GM23248 (cell line): ENCODE data around the gene SLC22A5. TPM values are rescaled to one million over a fixed set of nuclear protein-coding genes. Genes with fewer than 3 reads are reported as not detected.
"Not testable (repeated sequence)": the region's sequence is repeated elsewhere in the genome, so short reads cannot be mapped to it uniquely, and the experiment has no call there.

Experiments
- DNase-seq: peaks from one replicate; pipeline ENCODE4 v3.0.0-alpha.2; 2015
- H2AFZ ChIP-seq: fragments of 200-600 bp; sonication (generic); 2 replicates; pipeline ENCODE4 v1.6.1; 2016; ENCODE audit warnings: antibody characterized with exemption
- H3F3A ChIP-seq: fragments of 200-600 bp; sonication (generic); 2 replicates; pipeline ENCODE4 v1.6.1; 2016; ENCODE audit warnings: mild to moderate bottlenecking, antibody characterized with exemption, mixed run types; ENCODE audit not compliant: insufficient read depth
- H3K27ac ChIP-seq: fragments of 200-600 bp; sonication (generic); 2 replicates; pipeline ENCODE4 v1.5.1; 2016; ENCODE audit warnings: mild to moderate bottlenecking
- H3K27me3 ChIP-seq: fragments of 200-600 bp; sonication (generic); replicated peaks from 2 replicates; pipeline ENCODE4 v1.6.1; 2016; ENCODE audit warnings: mild to moderate bottlenecking; ENCODE audit not compliant: insufficient read depth
- H3K36me3 ChIP-seq: fragments of 200-600 bp; sonication (generic); 2 replicates; pipeline ENCODE4 v1.6.1; 2016; ENCODE audit warnings: low read depth, mild to moderate bottlenecking
- H3K4me1 ChIP-seq: fragments of 200-600 bp; sonication (generic); 2 replicates; pipeline ENCODE4 v1.6.1; 2016; ENCODE audit warnings: mild to moderate bottlenecking; ENCODE audit not compliant: insufficient read depth
- H3K4me2 ChIP-seq: fragments of 200-600 bp; sonication (generic); one replicate; pipeline ENCODE4 v1.6.1; 2016; ENCODE audit warnings: mild to moderate bottlenecking; ENCODE audit not compliant: unreplicated experiment
- H3K4me3 ChIP-seq: fragments of 200-600 bp; sonication (generic); 2 replicates; pipeline ENCODE4 v1.5.1; 2016; ENCODE audit warnings: mild to moderate bottlenecking
- H3K79me2 ChIP-seq: fragments of 200-600 bp; sonication (generic); 2 replicates; pipeline ENCODE4 v1.6.1; 2016; ENCODE audit warnings: mild to moderate bottlenecking; ENCODE audit not compliant: insufficient read depth
- H3K9ac ChIP-seq: fragments of 200-600 bp; sonication (generic); 2 replicates; pipeline ENCODE4 v1.6.1; 2016; ENCODE audit warnings: mild to moderate bottlenecking
- H3K9me2 ChIP-seq: fragments of 200-600 bp; sonication (generic); 2 replicates; pipeline ENCODE4 v1.6.1; 2016; ENCODE audit warnings: mixed run types, mild to moderate bottlenecking, moderate library complexity; ENCODE audit not compliant: insufficient read depth
- H3K9me3 ChIP-seq: fragments of 200-600 bp; sonication (generic); one replicate; pipeline ENCODE4 v1.6.1; 2017; ENCODE audit warnings: low read depth
- H4K20me1 ChIP-seq: fragments of 200-600 bp; sonication (generic); 2 replicates; pipeline ENCODE4 v1.6.0; 2016; ENCODE audit not compliant: insufficient read depth
- EZH2 ChIP-seq: fragments of 200-600 bp; sonication (generic); IDR thresholded peaks from 2 replicates; pipeline ENCODE4 v1.6.1; 2018; ENCODE audit warnings: antibody characterized with exemption, mild to moderate bottlenecking; ENCODE audit not compliant: insufficient read depth, poor library complexity, severe bottlenecking
- EZH2phosphoT487 ChIP-seq: fragments of 200-600 bp; sonication (generic); IDR thresholded peaks from 2 replicates; pipeline ENCODE4 v1.6.1; 2018; ENCODE audit warnings: antibody characterized with exemption, moderate library complexity, mild to moderate bottlenecking, low read depth; ENCODE audit not compliant: insufficient read depth
- WGBS, 2 experiments: methylation state at CpG; one replicate each; pipeline ENCODE4 v1.1.6; 2015 to 2017; ENCODE audit warnings: low lambda C conversion rate in 2 of 2, low coverage in 1 of 2; ENCODE audit errors: missing lambda C conversion rate in 2 of 2; 5-methylcytosine and 5-hydroxymethylcytosine counted together
- in situ Hi-C: fragments of 300-500 bp; cut with MboI; formaldehyde crosslinking; loops from 2 replicates; pipeline ENCODE4 v1.15.0; 2020
- polyA plus RNA-seq: library from polyadenylated mRNA; unstranded; fragments of >200 nt; fragmentation: Nextera tagmentation; extraction: Ambion mirVana; gene quantifications from 2 replicates; pipeline ENCODE4 v1.2.1, GENCODE V29; 2016
- total RNA-seq: library from RNA; depleted of rRNA; stranded (reverse); fragments of >200 nt; shearing (Covaris generic); gene quantifications from 2 replicates; pipeline ENCODE4 v1.2.3, GENCODE V29; 2014

The SLC22A5 gene
- total and polyA plus RNA-seq, 2 experiments from 2014 or later: 1.7 to 3.0 TPM

DNA sequence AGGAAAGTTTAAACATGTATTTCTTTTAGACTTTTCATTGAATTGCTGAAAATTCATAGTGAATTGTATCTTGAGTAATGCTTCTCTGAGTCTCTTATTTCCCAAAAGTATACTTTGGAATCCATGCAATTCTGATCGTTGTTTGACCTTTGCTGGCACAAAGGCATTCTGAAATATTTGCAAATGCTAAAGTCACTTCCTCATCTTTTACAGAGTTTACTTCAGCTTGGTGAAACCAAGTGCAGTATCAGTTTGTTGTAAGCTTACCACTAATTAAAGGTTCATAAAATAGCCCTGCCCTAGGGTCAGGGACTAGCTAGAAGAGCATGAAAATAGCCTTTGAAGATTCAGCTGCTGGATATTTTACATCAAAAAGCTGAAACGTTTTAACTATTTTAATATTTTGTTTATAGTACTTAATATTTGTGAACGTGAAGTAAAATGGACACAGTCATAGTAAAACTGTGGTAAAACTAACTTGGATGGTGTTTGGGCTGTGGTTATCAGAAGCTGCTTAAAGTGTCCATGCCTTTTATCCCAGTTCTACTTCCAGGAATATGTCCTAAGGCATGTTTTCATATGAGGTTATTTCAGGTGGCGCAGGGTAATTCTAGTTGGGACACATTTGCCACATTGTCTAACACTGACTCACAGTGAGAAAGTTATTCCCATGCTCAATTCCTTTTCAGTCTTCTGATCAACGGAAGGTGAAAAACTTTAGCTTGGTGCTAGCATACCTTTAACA, 45.3 kb downstream of the SLC22A5 start:
- Histone ChIP-seq H3K27me3 (no peaks in the 10 kb centered on the region), H3K4me3 (peak overlapping the region; percentile 4; the same call in 1 of the 2 replicates), H3F3A (peaks cover 26% of the 10 kb centered on the region; the same call in 1 of the 2 replicates), H3K4me2 (peak overlapping the region; percentile 53), H2AFZ (no peak overlapping the region), H3K9me3 (no peaks in the 10 kb centered on the region), H3K79me2 (peaks cover 45% of the 10 kb centered on the region), H3K36me3 (no peaks in the 10 kb centered on the region), H3K27ac (peak overlapping the region; percentile 39), H3K9me2 (no peaks in the 10 kb centered on the region), H4K20me1 (no peaks in the 10 kb centered on the region), H3K9ac (peak overlapping the region; percentile 23; the same call in 1 of the 2 replicates), H3K4me1 (peaks cover 34% of the 10 kb centered on the region)
- WGBS, 2 experiments: 52% methylated on average over 5 of the region's 5 CpGs
- in situ Hi-C loops: no loop called here
- TF ChIP-seq EZH2phosphoT487: no peak
- no peak for TF ChIP-seq EZH2
- peak; percentile 56 for DNase-seq

DNA sequence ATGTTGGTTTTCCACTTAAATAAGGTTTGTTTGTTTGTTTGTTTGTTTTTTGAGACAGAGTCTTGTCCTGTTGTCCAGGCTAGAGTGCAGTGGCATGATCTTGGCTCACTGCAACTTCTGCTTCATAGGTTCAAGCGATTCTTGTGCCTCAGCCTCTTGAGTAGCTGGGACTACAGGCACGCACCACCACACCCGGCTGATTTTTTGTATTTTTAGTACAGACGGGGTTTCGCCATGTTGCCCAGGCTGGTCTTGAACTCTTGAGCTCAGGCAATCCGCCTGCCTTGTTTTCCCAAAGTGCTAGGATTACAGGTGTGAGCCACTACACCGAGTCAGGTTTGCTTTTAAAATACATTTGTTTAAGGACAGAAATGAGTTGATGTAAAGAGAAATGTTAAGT, 46.0 kb downstream of the SLC22A5 start:
- Histone ChIP-seq H3F3A (peaks cover 26% of the 10 kb centered on the region; the same call in 1 of the 2 replicates), H3K4me1 (peaks cover 31% of the 10 kb centered on the region), H3K79me2 (peaks cover 41% of the 10 kb centered on the region)
- in situ Hi-C loops, H3K9me3 ChIP-seq, DNase-seq, H3K4me2 ChIP-seq, H3K4me3 ChIP-seq, H3K27ac ChIP-seq, H2AFZ ChIP-seq, H3K9ac ChIP-seq, H4K20me1 ChIP-seq, H3K27me3 ChIP-seq, H3K9me2 ChIP-seq, H3K36me3 ChIP-seq: not testable (repeated sequence)
- WGBS, 2 experiments: 89 to 92% methylated on average over 7 of the region's 7 CpGs

DNA sequence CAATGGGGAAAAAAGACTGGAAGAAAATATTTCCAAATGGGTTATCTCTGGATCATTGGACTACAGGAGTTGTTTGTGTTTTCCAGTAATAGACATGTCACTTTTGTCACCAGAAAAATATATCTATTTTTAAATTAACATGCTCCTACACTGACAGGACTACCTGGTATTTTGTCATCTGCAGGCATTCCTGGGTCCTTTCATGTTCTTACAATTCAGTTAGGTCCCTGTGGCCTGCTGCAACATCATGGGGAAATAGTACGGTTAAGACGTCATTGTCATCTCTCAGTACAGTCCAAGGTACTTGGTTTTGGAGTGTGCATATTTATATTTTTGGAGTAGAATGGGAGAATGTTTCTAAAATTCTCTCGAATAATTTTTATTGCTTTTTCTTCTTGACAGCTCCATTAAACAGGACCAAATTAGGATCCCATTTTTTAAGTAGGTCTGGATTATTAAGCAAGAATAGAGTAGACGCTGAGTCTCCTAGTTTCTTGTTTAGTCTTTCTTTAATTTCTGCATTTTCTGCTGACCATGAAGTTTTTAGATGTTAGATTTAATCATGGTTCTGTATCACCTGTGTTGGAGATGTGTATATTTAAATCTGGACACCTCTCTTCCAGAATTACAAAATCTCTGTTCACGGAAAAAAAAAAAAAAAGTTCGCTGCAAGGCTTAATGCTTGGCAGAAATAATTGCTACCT, 46.9 kb downstream of the SLC22A5 start:
- 85% methylated on average over 6 of the region's 6 CpGs for WGBS, 2 experiments

DNA sequence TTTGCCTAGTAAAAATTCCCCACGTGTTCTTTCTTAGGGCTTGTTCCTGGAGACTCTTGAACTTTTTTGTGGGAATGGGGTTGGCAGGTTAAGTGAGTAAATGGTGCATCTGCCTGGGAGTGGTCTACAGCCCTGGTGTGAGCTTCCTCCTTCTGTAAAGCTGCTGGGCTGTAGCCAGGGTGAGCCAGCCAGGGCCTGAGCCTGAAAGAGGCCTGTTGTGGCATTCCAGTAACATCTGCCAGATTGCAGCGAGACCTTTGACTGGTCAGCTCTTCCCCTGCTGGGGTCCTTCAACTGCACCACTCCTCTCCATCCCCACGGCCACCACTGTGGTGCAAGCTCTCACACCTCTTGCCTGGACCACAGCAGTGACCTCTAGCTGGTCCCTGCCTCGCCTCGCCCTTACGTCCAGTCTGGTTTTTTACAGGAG, 47.5 kb downstream of the SLC22A5 start:
- H3K9me2 ChIP-seq: no peaks in the 10 kb centered on the region
- no peak overlapping the region for H3K9ac ChIP-seq
- H2AFZ ChIP-seq: no peak overlapping the region
- H3K4me3 ChIP-seq: no peak overlapping the region
- H4K20me1 ChIP-seq: no peaks in the 10 kb centered on the region
- no peaks in the 10 kb centered on the region for H3K27me3 ChIP-seq
- in situ Hi-C loops: no loop called here
- no peaks in the 10 kb centered on the region for H3K36me3 ChIP-seq
- no peak for TF ChIP-seq EZH2
- no peak for TF ChIP-seq EZH2phosphoT487
- 79 to 84% methylated on average over 6 of the region's 6 CpGs for WGBS, 2 experiments
- no peak overlapping the region for H3K4me2 ChIP-seq
- H3K27ac ChIP-seq: no peak overlapping the region
- DNase-seq: no peak
- H3K4me1 ChIP-seq: peaks cover 25% of the 10 kb centered on the region
- no peaks in the 10 kb centered on the region for H3K9me3 ChIP-seq
- peaks cover 26% of the 10 kb centered on the region; the same call in 1 of the 2 replicates for H3F3A ChIP-seq
- H3K79me2 ChIP-seq: peaks cover 32% of the 10 kb centered on the region

More for the DNA sequence above, 46.9 kb downstream of the SLC22A5 start:
- no peak for TF ChIP-seq EZH2phosphoT487
- TF ChIP-seq EZH2: no peak
- Histone ChIP-seq H3K4me2 (no peak overlapping the region), H3K27me3 (no peaks in the 10 kb centered on the region), H3F3A (peaks cover 26% of the 10 kb centered on the region; the same call in 1 of the 2 replicates), H4K20me1 (no peaks in the 10 kb centered on the region), H3K27ac (no peak overlapping the region), H3K9me3 (no peaks in the 10 kb centered on the region), H3K79me2 (peaks cover 36% of the 10 kb centered on the region), H3K4me1 (peaks cover 29% of the 10 kb centered on the region), H3K9ac (no peak overlapping the region), H2AFZ (no peak overlapping the region), H3K36me3 (no peaks in the 10 kb centered on the region), H3K4me3 (no peak overlapping the region), H3K9me2 (no peaks in the 10 kb centered on the region)
- in situ Hi-C loops: no loop called here
- DNase-seq: no peak
